ENCODE data around the gene GOLGA6L7. TPM values are rescaled to one million over a fixed set of nuclear protein-coding genes. Genes with fewer than 3 reads are reported as not detected.
"Not testable (repeated sequence)": the region's sequence is repeated elsewhere in the genome, so short reads cannot be mapped to it uniquely, and the experiment has no call there.

GOLGA6L7 gene
- total RNA-seq, 1 experiment from 2014 or later, result not detected

GRCh38 chr15:28808136-28808535, 40.3 kb downstream of the GOLGA6L7 start:
- DNase-seq (ENCODE audit: low spot score); in situ Hi-C loops (cut with HindIII; ENCODE audit: low sequenced_read_pairs): not testable (repeated sequence)

DNA sequence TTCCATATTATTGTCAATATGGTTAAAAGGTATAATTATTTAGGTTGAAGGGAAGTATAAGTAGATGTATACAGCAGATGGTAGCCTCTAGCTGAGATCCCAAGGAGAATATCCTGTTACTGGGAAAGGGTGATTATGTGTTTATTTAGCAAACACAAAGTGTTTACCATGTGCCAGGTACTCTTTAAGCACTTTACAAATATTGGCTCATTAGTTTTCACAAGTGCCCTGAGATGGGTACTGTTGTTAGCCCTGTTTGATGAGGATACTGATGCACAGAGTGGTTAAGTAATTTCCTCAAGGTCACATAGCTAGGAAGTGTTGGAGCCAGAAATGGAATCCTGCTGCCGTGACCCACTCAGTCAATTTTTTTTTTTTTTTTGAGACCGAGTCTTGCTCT, 48.1 kb downstream of the GOLGA6L7 start:
- DNase-seq (ENCODE audit: low spot score); in situ Hi-C loops (cut with HindIII; ENCODE audit: low sequenced_read_pairs): not testable (repeated sequence)

GRCh38 chr15:28798234-28798633, 50.2 kb downstream of the GOLGA6L7 start:
- in situ Hi-C loops (cut with HindIII; ENCODE audit: low sequenced_read_pairs); DNase-seq (ENCODE audit: low spot score): not testable (repeated sequence)

DNA sequence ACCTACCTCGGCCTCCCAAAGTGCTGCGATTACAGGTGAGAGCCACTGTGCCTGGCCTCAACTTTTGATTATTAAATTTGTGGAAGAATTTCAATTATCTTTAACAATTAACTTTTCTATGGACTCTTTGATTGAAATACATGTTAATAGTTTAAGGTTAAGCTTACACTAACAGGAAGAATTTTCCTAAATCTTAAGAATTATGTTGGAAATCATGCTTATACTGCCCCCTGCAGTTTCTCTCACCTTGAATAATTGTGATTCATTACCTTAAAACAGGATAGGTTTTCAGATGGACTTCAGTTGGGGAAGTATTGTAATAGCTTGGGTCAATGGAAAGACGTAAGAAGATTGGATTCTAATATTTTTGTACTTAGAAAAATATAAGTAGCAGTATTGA, 54.2 kb downstream of the GOLGA6L7 start:
- in situ Hi-C loops (cut with HindIII; ENCODE audit: low sequenced_read_pairs); DNase-seq (ENCODE audit: low spot score): not testable (repeated sequence)

Other genes with a start within 250 kb of the GOLGA6L7 start
- gene GOLGA8M, start 136.2 kb downstream of the GOLGA6L7 start, total RNA-seq (2014; rRNA removed; shearing (Covaris generic)), result not detected in 2 replicates
- 20.8 and 27.6 TPM in 2 replicates for gene APBA2, start 37.3 kb upstream of the GOLGA6L7 start, total RNA-seq (2014; rRNA removed; shearing (Covaris generic))

All from G401 (cell line).